KMS-11 (cell line): ENCODE results near the gene HMX1.

Experiments used
- H2AFZ ChIP-seq: fragments of 200-600 bp; sonication (generic); 2 replicates; pipeline ENCODE4 v1.6.1; 2016; ENCODE audit warnings: antibody characterized with exemption, mixed run types, low read depth
- H3K27ac ChIP-seq: fragments of 200-600 bp; sonication (generic); 2 replicates; pipeline ENCODE4 v1.6.1; 2016; ENCODE audit warnings: mild to moderate bottlenecking, mixed run types
- H3K27me3 ChIP-seq: fragments of 200-600 bp; sonication (generic); 2 replicates; pipeline ENCODE4 v1.6.1; 2017; ENCODE audit warnings: mild to moderate bottlenecking, low read depth, mixed run types, moderate library complexity; ENCODE audit not compliant: insufficient read depth
- H3K36me3 ChIP-seq: fragments of 200-600 bp; sonication (generic); 2 replicates; pipeline ENCODE4 v1.6.1; 2017; ENCODE audit warnings: mild to moderate bottlenecking, mixed run types; ENCODE audit not compliant: insufficient read depth
- H3K4me1 ChIP-seq: fragments of 200-600 bp; sonication (generic); 2 replicates; pipeline ENCODE4 v1.6.1; 2016; ENCODE audit warnings: mild to moderate bottlenecking, low read depth, mixed run types; ENCODE audit not compliant: poor library complexity, severe bottlenecking
- H3K4me2 ChIP-seq: fragments of 200-600 bp; sonication (generic); 2 replicates; pipeline ENCODE4 v1.7.0; 2016; ENCODE audit warnings: mild to moderate bottlenecking, mixed run types
- H3K4me3 ChIP-seq: fragments of 200-600 bp; sonication (generic); IDR thresholded peaks from 2 replicates; pipeline ENCODE4 v1.6.1; 2017; ENCODE audit warnings: low read depth, low read length, mixed read lengths; ENCODE audit not compliant: insufficient read depth
- H3K79me2 ChIP-seq: fragments of 200-600 bp; sonication (generic); 2 replicates; pipeline ENCODE4 v1.6.1; 2016; ENCODE audit warnings: low read depth, mixed run types; ENCODE audit not compliant: insufficient read depth
- H3K9ac ChIP-seq: fragments of 200-600 bp; sonication (generic); 2 replicates; pipeline ENCODE4 v1.6.1; 2016; ENCODE audit warnings: mild to moderate bottlenecking, mixed run types
- H4K20me1 ChIP-seq: fragments of 200-600 bp; sonication (generic); 2 replicates; pipeline ENCODE4 v1.6.1; 2016; ENCODE audit warnings: mild to moderate bottlenecking, mixed run types; ENCODE audit not compliant: insufficient read depth
- TF ChIP-seq, protein P1 (sequence below): fragments of 200-600 bp; sonication (generic); conservative IDR thresholded peaks from 2 replicates; pipeline ENCODE4 v1.6.1; 2017; ENCODE audit warnings: low read depth, mild to moderate bottlenecking, antibody characterized with exemption, low read length, moderate library complexity, mixed read lengths

HMX1 gene

GRCh38 chr4:8857766-8858700 is 13.6 kb downstream of the HMX1 start:
- Histone ChIP-seq H4K20me1 (no peaks in the 10 kb centered on the region), H3K27me3 (no peaks in the 10 kb centered on the region), H3K9ac (no peak overlapping the region), H3K36me3 (no peaks in the 10 kb centered on the region), H3K4me3 (no peak overlapping the region), H2AFZ (no peak overlapping the region), H3K27ac (no peak overlapping the region), H3K79me2 (no peaks in the 10 kb centered on the region), H3K4me1 (no peaks in the 10 kb centered on the region), H3K4me2 (no peak overlapping the region)
- TF ChIP-seq, protein P1, sequence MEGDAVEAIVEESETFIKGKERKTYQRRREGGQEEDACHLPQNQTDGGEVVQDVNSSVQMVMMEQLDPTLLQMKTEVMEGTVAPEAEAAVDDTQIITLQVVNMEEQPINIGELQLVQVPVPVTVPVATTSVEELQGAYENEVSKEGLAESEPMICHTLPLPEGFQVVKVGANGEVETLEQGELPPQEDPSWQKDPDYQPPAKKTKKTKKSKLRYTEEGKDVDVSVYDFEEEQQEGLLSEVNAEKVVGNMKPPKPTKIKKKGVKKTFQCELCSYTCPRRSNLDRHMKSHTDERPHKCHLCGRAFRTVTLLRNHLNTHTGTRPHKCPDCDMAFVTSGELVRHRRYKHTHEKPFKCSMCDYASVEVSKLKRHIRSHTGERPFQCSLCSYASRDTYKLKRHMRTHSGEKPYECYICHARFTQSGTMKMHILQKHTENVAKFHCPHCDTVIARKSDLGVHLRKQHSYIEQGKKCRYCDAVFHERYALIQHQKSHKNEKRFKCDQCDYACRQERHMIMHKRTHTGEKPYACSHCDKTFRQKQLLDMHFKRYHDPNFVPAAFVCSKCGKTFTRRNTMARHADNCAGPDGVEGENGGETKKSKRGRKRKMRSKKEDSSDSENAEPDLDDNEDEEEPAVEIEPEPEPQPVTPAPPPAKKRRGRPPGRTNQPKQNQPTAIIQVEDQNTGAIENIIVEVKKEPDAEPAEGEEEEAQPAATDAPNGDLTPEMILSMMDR: no peak

- no peak overlapping the region for H3K27ac ChIP-seq
- no peaks in the 10 kb centered on the region for H4K20me1 ChIP-seq
- no peak overlapping the region for H3K9ac ChIP-seq
- no peaks in the 10 kb centered on the region for H3K27me3 ChIP-seq
- no peaks in the 10 kb centered on the region for H3K79me2 ChIP-seq
- TF ChIP-seq, protein P1: no peak
- no peaks in the 10 kb centered on the region for H3K4me1 ChIP-seq
- H3K36me3 ChIP-seq: no peaks in the 10 kb centered on the region
- no peak overlapping the region for H2AFZ ChIP-seq
- H3K4me2 ChIP-seq: no peak overlapping the region
- no peak overlapping the region for H3K4me3 ChIP-seq
These were observed 14.6 kb downstream of the HMX1 start for GRCh38 chr4:8856835-8857621.

DNA sequence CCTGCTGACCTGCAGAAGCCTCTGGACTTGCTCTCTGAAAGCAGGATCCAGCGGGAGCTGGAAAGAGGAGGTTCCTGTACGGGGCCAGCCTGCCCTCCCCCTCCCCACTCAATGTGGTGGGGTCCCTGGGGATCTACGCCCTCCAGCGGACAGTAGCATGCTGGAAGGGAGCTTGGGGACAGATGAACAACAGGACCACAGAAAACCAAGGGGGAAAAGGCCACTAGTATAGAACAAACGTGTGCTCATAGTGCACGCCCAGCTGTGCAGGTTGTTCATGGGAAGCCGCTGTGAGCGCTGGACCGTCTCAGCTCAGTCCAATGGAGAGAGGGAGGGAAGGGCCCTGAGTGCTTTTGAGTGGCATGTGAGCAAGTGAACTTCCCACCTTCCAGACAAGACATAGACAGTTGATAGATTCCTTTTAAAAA is 15.8 kb downstream of the HMX1 start:
- H3K4me3 ChIP-seq: no peak overlapping the region
- no peaks in the 10 kb centered on the region for H3K4me1 ChIP-seq
- H2AFZ ChIP-seq: no peak overlapping the region
- H3K9ac ChIP-seq: no peak overlapping the region
- no peaks in the 10 kb centered on the region for H3K79me2 ChIP-seq
- no peaks in the 10 kb centered on the region for H3K36me3 ChIP-seq
- TF ChIP-seq, protein P1: no peak
- no peaks in the 10 kb centered on the region for H3K27me3 ChIP-seq
- no peaks in the 10 kb centered on the region for H4K20me1 ChIP-seq
- H3K27ac ChIP-seq: no peak overlapping the region
- no peak overlapping the region for H3K4me2 ChIP-seq

GRCh38 chr4:8854931-8855330 is 16.7 kb downstream of the HMX1 start:
- TF ChIP-seq, protein P1: no peak
- no peak overlapping the region for H3K4me2 ChIP-seq

More at GRCh38 chr4:8854931-8855330, 16.7 kb downstream of the HMX1 start:
- H3K79me2 ChIP-seq: no peaks in the 10 kb centered on the region
- H3K27ac ChIP-seq: no peak overlapping the region
- H3K9ac ChIP-seq: no peak overlapping the region
- H2AFZ ChIP-seq: no peak overlapping the region
- H3K4me3 ChIP-seq: no peak overlapping the region
- no peaks in the 10 kb centered on the region for H4K20me1 ChIP-seq
- no peaks in the 10 kb centered on the region for H3K36me3 ChIP-seq
- H3K27me3 ChIP-seq: no peaks in the 10 kb centered on the region
- no peaks in the 10 kb centered on the region for H3K4me1 ChIP-seq
